Measurements from ENCODE around the gene H2BK1. TPM values are rescaled to one million over a fixed set of nuclear protein-coding genes. Genes with fewer than 3 reads are reported as not detected.
A peak's percentile ranks its signal among the peaks of the same experiment; 100 is the strongest.

H2BK1 gene
- total RNA-seq, 2 experiments from 2014 or later: not detected

DNA sequence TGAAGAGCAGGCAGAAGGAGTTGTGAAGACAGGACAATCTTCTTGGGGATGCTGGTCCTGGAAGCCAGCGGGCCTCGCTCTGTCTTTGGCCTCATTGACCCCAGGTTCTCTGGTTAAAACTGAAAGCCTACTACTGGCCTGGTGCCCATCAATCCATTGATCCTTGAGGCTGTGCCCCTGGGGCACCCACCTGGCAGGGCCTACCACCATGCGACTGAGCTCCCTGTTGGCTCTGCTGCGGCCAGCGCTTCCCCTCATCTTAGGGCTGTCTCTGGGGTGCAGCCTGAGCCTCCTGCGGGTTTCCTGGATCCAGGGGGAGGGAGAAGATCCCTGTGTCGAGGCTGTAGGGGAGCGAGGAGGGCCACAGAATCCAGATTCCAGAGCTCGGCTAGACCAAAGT lies 23.5 kb upstream of the H2BK1 start:
- intact Hi-C loops (cut with micrococcal nuclease): no loop called here
- Mint-ChIP-seq H3K36me3 (ENCODE audit: low read depth) (peaks cover 40% of the 10 kb centered on the region), H3K9me3 (no peaks in the 10 kb centered on the region), H3K27me3 (no peaks in the 10 kb centered on the region), H3K4me3 (peak overlapping the region; percentile 100), H3K27ac (peak overlapping the region; percentile 100), H3K4me1 (ENCODE audit: low read depth) (peaks cover 27% of the 10 kb centered on the region)
- POLR2A ChIA-PET: interaction anchor here (1.3 to 3.3 kb wide), 3 partner anchors 9 to 12 kb away, joined by 4 to 23 read pairs (median 9); no protein-coding TSS in a partner anchor
- TF ChIP-seq, protein P1, sequence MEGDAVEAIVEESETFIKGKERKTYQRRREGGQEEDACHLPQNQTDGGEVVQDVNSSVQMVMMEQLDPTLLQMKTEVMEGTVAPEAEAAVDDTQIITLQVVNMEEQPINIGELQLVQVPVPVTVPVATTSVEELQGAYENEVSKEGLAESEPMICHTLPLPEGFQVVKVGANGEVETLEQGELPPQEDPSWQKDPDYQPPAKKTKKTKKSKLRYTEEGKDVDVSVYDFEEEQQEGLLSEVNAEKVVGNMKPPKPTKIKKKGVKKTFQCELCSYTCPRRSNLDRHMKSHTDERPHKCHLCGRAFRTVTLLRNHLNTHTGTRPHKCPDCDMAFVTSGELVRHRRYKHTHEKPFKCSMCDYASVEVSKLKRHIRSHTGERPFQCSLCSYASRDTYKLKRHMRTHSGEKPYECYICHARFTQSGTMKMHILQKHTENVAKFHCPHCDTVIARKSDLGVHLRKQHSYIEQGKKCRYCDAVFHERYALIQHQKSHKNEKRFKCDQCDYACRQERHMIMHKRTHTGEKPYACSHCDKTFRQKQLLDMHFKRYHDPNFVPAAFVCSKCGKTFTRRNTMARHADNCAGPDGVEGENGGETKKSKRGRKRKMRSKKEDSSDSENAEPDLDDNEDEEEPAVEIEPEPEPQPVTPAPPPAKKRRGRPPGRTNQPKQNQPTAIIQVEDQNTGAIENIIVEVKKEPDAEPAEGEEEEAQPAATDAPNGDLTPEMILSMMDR (IDR thresholded peaks at IDR 0.05): no peak
- no peak for ATAC-seq
- DNase-seq: no peak
- CTCF ChIA-PET: interaction anchor here (1.1 to 6.4 kb wide), 5 partner anchors 10 to 76 kb away, joined by 3 to 68 read pairs (median 5); no protein-coding TSS in a partner anchor

DNA sequence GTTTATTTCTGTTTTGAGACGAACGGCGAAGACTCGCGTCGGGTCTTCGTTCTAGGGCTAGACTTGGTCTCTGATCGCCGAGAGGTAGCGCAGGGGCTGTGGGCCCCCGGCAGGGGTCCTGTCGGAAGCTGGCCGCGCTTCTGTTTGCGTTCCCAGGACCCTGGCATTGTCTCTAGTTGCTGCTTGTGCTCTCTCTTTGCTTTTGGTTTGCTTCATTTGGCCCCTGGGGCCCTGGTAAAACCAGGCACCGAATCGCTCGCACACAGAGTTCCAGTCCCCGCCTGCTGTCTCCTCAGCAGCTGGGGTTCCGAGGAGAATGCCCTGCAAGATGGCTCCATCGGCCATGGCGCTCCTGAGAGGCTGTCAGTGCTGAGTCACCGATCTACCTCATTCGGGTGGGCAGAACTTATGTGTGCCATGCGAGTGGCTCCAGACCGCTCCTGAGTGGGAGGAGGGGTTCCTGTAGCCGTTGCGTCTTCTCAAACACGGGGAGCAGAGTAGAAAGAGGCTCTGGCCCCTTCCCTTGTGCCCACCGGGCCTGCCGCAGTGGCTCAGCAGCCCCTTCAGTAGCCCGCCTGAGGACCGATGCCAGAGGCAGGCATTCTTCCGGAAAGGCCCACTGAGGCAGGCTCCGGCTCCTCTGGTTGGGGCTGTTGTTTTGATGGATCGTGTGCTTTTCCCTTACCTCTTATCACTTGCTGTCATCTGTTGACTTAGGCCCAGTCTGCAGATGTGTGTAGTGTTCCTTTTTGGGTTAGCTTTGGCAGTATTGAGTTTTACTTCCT lies 22.8 kb upstream of the H2BK1 start:
- ChIA-PET CTCF (interaction anchor here (0.6 to 6.4 kb wide), 8 partner anchors 10 to 120 kb away, joined by 3 to 68 read pairs (median 4); no protein-coding TSS in a partner anchor), POLR2A (interaction anchor here (0.7 to 3.3 kb wide), 9 partner anchors 8 to 44 kb away, joined by 3 to 23 read pairs (median 3); no protein-coding TSS in a partner anchor)
- no peaks in the 10 kb centered on the region for H3K27me3 Mint-ChIP-seq
- H3K4me3 Mint-ChIP-seq: peak overlapping the region; percentile 100
- peak overlapping the region; percentile 100 for H3K27ac Mint-ChIP-seq
- peak; percentile 92 for DNase-seq
- H3K4me1 Mint-ChIP-seq (ENCODE audit: low read depth): peaks cover 29% of the 10 kb centered on the region
- ATAC-seq: peak; percentile 88
- TF ChIP-seq, protein P1 (IDR thresholded peaks at IDR 0.05): no peak
- intact Hi-C loops (cut with micrococcal nuclease): no loop called here
- no peaks in the 10 kb centered on the region for H3K9me3 Mint-ChIP-seq
- peaks cover 38% of the 10 kb centered on the region for H3K36me3 Mint-ChIP-seq (ENCODE audit: low read depth)

DNA sequence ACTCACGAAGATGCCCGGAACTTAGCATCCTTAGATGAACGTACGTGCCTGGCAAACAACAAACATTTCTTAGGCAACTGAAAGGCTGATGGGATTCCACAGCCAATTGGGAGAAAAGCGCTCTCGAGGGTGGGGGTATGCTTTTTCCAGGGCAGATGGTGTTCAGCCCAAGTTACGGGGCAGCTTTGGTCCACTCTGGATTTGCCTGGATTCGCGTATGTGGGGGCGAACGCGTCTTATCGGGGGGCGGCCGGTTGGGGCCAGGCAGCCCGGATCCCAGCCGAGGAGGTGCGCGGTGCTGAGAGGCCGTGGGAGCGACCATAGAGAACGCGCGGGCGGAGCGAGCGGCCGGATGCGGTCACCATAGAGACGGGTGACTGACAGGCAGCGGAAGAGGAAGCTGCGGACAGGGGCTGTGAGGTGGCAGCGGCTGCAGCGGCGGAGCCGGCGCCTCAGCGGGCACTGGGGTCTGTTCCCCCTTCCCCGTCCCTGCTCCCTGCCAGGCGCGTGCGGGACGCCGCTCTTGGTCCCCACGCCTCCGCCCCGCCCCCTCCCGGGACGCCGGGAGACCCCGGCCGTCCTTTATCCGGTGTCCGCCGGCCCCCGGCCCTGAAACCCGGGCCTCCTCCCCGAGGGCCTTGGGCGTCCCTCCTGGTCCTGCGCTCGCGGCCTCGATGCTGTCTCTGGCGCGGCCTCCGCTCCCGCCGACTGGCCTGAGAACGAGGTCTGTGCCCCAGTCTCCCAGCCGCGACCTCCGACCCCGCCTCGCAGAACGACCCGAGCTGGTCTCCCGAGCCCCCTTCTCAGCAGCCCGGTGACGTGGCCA lies 22.0 kb upstream of the H2BK1 start, which contains the start of gene CHPF2:
TSS of gene CHPF2 (plus strand) at position 393 of the 826 bp plus-strand sequence. CDS start 1,529 bp downstream, outside the sequence.
- peaks cover 34% of the 10 kb centered on the region for H3K4me1 Mint-ChIP-seq (ENCODE audit: low read depth)
- ChIA-PET CTCF (interaction anchor here (0.6 to 6.4 kb wide), 6 partner anchors 11 to 120 kb away, joined by 3 to 68 read pairs (median 4); no protein-coding TSS in a partner anchor), POLR2A (interaction anchor here (0.7 to 3.3 kb wide), 9 partner anchors 8 to 45 kb away, joined by 3 to 23 read pairs (median 3); no protein-coding TSS in a partner anchor)

DNA sequence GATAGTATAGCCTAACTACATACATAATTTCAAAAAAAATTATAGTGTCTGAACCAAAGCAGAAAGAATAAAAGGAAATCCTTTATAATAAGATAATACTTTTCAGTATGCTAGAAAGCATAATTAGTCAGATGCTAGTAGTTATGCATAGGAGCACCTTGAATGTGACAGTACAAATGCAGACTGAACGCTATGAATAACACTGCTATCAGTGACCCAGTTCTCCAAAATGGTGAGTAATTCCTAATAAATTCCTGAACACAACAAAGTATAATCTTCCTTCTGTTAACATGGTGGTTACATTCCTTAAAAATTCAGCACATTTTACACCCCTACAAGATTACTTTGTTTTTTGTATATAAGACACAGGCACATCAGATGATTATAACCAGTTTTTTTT lies 20.8 kb upstream of the H2BK1 start:
- Mint-ChIP-seq H3K27ac (no peak overlapping the region), H3K4me1 (ENCODE audit: low read depth) (peaks cover 41% of the 10 kb centered on the region), H3K27me3 (no peaks in the 10 kb centered on the region), H3K36me3 (ENCODE audit: low read depth) (peaks cover 37% of the 10 kb centered on the region), H3K9me3 (no peaks in the 10 kb centered on the region), H3K4me3 (peak overlapping the region; percentile 23)
- TF ChIP-seq, protein P1 (IDR thresholded peaks at IDR 0.05): no peak
- ChIA-PET CTCF (interaction anchor here (6.4 kb wide), 1 partner anchor 12 kb away, joined by 68 read pairs; no protein-coding TSS in a partner anchor), POLR2A (no interaction called here)
- intact Hi-C loops (cut with micrococcal nuclease): no loop called here
- ATAC-seq: no peak
- no peak for DNase-seq

More for the DNA sequence above, 22.0 kb upstream of the H2BK1 start, which contains the start of gene CHPF2:
- ATAC-seq (peak; percentile 85), DNase-seq (peak; percentile 95)
- TF ChIP-seq, protein P1 (IDR thresholded peaks at IDR 0.05): no peak
- Mint-ChIP-seq H3K27me3 (no peaks in the 10 kb centered on the region), H3K27ac (peak within 1 kb of the TSS; percentile 100), H3K36me3 (ENCODE audit: low read depth) (peaks cover 38% of the 10 kb centered on the region), H3K9me3 (no peaks in the 10 kb centered on the region), H3K4me3 (peak within 1 kb of the TSS; percentile 100)
- intact Hi-C loops (cut with micrococcal nuclease): no loop called here
